ENCODE results near the gene SNX10.

DNA sequence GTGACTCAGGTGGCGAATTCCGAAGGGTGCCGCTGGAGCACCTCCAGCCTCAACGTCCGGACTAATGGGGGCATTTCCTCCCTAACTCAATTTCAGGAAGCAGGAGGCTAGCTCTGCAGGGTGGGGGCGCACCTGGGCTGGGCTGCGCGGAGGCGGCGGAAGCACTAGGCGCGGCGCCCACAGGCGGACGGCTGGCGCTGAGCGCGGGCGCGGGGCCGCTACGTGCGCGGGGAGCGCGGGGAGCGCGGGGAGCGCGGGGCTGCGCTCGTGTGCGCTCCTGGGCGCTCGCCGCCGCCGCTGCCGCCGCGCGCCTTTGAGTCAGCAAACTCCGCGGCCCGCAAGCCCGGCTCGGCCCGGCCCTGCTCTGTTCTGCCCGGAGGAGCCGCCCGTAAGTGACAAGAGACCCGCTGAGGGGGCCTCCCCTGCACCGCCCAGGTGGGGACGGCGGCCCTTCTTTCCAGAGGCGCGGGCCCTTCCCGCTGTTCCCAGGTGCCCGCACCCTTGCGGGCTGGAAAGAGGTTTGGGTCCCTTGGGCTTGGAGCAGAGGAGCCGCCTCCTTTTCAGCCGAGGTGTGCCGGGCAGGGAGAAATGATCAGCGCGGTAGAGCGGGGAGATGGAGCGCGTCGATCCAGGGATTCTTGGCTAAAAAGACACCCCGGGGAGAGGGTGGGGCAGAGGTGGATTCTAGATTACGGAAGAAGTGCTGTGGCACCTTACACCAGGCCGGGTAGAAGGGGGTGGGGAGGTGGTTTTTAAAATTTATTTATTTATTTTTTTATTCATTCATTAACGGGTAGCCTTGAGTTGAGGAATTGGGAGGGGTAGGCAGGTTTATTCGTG, at the start of gene SNX10:
- TF ChIP-seq, protein P1, sequence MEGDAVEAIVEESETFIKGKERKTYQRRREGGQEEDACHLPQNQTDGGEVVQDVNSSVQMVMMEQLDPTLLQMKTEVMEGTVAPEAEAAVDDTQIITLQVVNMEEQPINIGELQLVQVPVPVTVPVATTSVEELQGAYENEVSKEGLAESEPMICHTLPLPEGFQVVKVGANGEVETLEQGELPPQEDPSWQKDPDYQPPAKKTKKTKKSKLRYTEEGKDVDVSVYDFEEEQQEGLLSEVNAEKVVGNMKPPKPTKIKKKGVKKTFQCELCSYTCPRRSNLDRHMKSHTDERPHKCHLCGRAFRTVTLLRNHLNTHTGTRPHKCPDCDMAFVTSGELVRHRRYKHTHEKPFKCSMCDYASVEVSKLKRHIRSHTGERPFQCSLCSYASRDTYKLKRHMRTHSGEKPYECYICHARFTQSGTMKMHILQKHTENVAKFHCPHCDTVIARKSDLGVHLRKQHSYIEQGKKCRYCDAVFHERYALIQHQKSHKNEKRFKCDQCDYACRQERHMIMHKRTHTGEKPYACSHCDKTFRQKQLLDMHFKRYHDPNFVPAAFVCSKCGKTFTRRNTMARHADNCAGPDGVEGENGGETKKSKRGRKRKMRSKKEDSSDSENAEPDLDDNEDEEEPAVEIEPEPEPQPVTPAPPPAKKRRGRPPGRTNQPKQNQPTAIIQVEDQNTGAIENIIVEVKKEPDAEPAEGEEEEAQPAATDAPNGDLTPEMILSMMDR (IDR thresholded peaks at IDR 0.05; ENCODE audit: low read depth, low read length), result peak; percentile 42
- peak; percentile 50 for TF ChIP-seq POLR2A (IDR thresholded peaks at IDR 0.05; ENCODE audit: extremely low read depth, insufficient read length)

Data from NB4 (cell line).